Mesendoderm (in vitro differentiated cells): ENCODE measurements around the gene TFG.
A peak's percentile ranks its signal among the peaks of the same experiment; 100 is the strongest.

ENCODE experiments used
- DNase-seq: peaks from one replicate; pipeline ENCODE4 v3.0.0; 2013
- H2AK5ac ChIP-seq: 2 replicates; pipeline ENCODE4 v1.6.1; 2013; ENCODE audit warnings: low read length, inconsistent platforms
- H2BK120ac ChIP-seq: 2 replicates; pipeline ENCODE4 v1.6.1; 2013; ENCODE audit warnings: low read depth, mild to moderate bottlenecking, low read length, moderate library complexity, mixed read lengths
- H2BK15ac ChIP-seq: replicated peaks from 2 replicates; pipeline ENCODE4 v1.6.1; 2013; ENCODE audit warnings: low read depth, mild to moderate bottlenecking, moderate library complexity
- H2BK5ac ChIP-seq: 2 replicates; pipeline ENCODE4 v1.6.1; 2013; ENCODE audit warnings: low read length, inconsistent platforms
- H3K18ac ChIP-seq: 2 replicates; pipeline ENCODE4 v1.6.1; 2013; ENCODE audit warnings: mild to moderate bottlenecking, low read length, mixed read lengths
- H3K23ac ChIP-seq: one replicate; pipeline ENCODE4 v1.6.1; 2013; ENCODE audit warnings: low read length
- H3K27ac ChIP-seq: 2 replicates; pipeline ENCODE4 v1.5.1; 2013; ENCODE audit warnings: low read depth, mild to moderate bottlenecking, inconsistent platforms, low read length, moderate library complexity
- H3K27me3 ChIP-seq: 2 replicates; pipeline ENCODE4 v1.6.1; 2013; ENCODE audit warnings: low read length, control low read depth, mild to moderate bottlenecking, inconsistent platforms; ENCODE audit not compliant: insufficient read depth, poor library complexity
- H3K36me3 ChIP-seq: 2 replicates; pipeline ENCODE4 v1.6.1; 2013; ENCODE audit warnings: low read length, inconsistent platforms; ENCODE audit not compliant: control insufficient read depth, insufficient read depth
- H3K4ac ChIP-seq: one replicate; pipeline ENCODE4 v1.6.1; 2013; ENCODE audit warnings: low read depth, mild to moderate bottlenecking, low read length, moderate library complexity
- H3K4me1 ChIP-seq: 2 replicates; pipeline ENCODE4 v1.6.1; 2013; ENCODE audit warnings: low read depth, low read length, inconsistent platforms; ENCODE audit not compliant: control insufficient read depth
- H3K4me2 ChIP-seq: 2 replicates; pipeline ENCODE4 v1.6.1; 2013; ENCODE audit warnings: low read length
- H3K4me3 ChIP-seq: 2 replicates; pipeline ENCODE4 v1.5.1; 2013; ENCODE audit warnings: mild to moderate bottlenecking, low read length
- H3K56ac ChIP-seq: one replicate; pipeline ENCODE4 v1.6.1; 2013; ENCODE audit warnings: low read length
- H3K79me1 ChIP-seq: 2 replicates; pipeline ENCODE4 v1.6.1; 2013; ENCODE audit warnings: low read length, inconsistent platforms
- H3K79me2 ChIP-seq: 2 replicates; pipeline ENCODE4 v1.6.1; 2013; ENCODE audit warnings: mild to moderate bottlenecking, low read length; ENCODE audit not compliant: control insufficient read depth, insufficient read depth
- H3K9ac ChIP-seq: 2 replicates; pipeline ENCODE4 v1.6.1; 2013; ENCODE audit warnings: low read length, inconsistent platforms
- H4K5ac ChIP-seq: one replicate; pipeline ENCODE4 v1.6.1; 2013; ENCODE audit warnings: low read length
- H4K8ac ChIP-seq: one replicate; pipeline ENCODE4 v1.6.1; 2013; ENCODE audit warnings: low read depth, mild to moderate bottlenecking, control low read depth, low read length, moderate library complexity
- WGBS: extraction: QIAGEN DNeasy Blood & Tissue Kit; methylation state at CpG from one replicate; pipeline ENCODE4 v1.1.7; 2013; ENCODE audit warnings: low lambda C conversion rate, missing lambda C conversion rate; ENCODE audit not compliant: insufficient coverage; ENCODE audit errors: extremely low coverage; 5-methylcytosine and 5-hydroxymethylcytosine counted together

Gene TFG

GRCh38 chr3:100693225-100693624, 16.1 kb upstream of the TFG start:
- no peaks in the 10 kb centered on the region for H3K79me1 ChIP-seq
- H3K27ac ChIP-seq: no peak overlapping the region
- H3K4me2 ChIP-seq: no peak overlapping the region
- H3K4me3 ChIP-seq: no peak overlapping the region
- no peak overlapping the region for H3K56ac ChIP-seq
- H2BK120ac ChIP-seq: no peak overlapping the region
- no peak overlapping the region for H3K4ac ChIP-seq
- no peak overlapping the region for H4K8ac ChIP-seq
- no peak overlapping the region for H2BK15ac ChIP-seq
- H3K36me3 ChIP-seq: no peaks in the 10 kb centered on the region
- H2AK5ac ChIP-seq: no peak overlapping the region
- H3K18ac ChIP-seq: no peak overlapping the region
- no peaks in the 10 kb centered on the region for H3K27me3 ChIP-seq
- no peak overlapping the region for H2BK5ac ChIP-seq
- DNase-seq: no peak
- no peak overlapping the region for H3K9ac ChIP-seq
- H3K4me1 ChIP-seq: no peaks in the 10 kb centered on the region
- H3K79me2 ChIP-seq: no peaks in the 10 kb centered on the region
- H3K23ac ChIP-seq: no peak overlapping the region
- no peak overlapping the region for H4K5ac ChIP-seq

GRCh38 chr3:100695696-100696095, 13.6 kb upstream of the TFG start:
- no peak overlapping the region for H2BK120ac ChIP-seq
- H3K23ac ChIP-seq: no peak overlapping the region
- H2BK15ac ChIP-seq: no peak overlapping the region
- no peak overlapping the region for H4K5ac ChIP-seq
- WGBS: no CpG with 5 or more reads among the region's 2 CpGs
- H3K4ac ChIP-seq: no peak overlapping the region
- no peak overlapping the region for H3K9ac ChIP-seq
- H3K36me3 ChIP-seq: no peaks in the 10 kb centered on the region
- no peak overlapping the region for H3K18ac ChIP-seq
- no peak overlapping the region for H2BK5ac ChIP-seq
- H3K4me3 ChIP-seq: no peak overlapping the region
- DNase-seq: no peak
- H3K27ac ChIP-seq: no peak overlapping the region
- no peak overlapping the region for H2AK5ac ChIP-seq
- no peak overlapping the region for H4K8ac ChIP-seq
- H3K4me2 ChIP-seq: no peak overlapping the region
- H3K4me1 ChIP-seq: no peaks in the 10 kb centered on the region
- no peaks in the 10 kb centered on the region for H3K79me1 ChIP-seq
- H3K27me3 ChIP-seq: no peaks in the 10 kb centered on the region
- no peak overlapping the region for H3K56ac ChIP-seq
- no peaks in the 10 kb centered on the region for H3K79me2 ChIP-seq

- Histone ChIP-seq H3K4me3 (no peak overlapping the region), H3K56ac (no peak overlapping the region), H3K4me1 (no peaks in the 10 kb centered on the region), H4K5ac (no peak overlapping the region), H3K27me3 (no peaks in the 10 kb centered on the region), H2AK5ac (no peak overlapping the region), H3K79me2 (no peaks in the 10 kb centered on the region), H3K79me1 (no peaks in the 10 kb centered on the region), H3K18ac (no peak overlapping the region), H4K8ac (no peak overlapping the region), H3K27ac (no peak overlapping the region), H2BK120ac (no peak overlapping the region), H3K4me2 (no peak overlapping the region), H2BK5ac (no peak overlapping the region), H3K23ac (no peak overlapping the region), H3K4ac (no peak overlapping the region), H3K36me3 (no peaks in the 10 kb centered on the region), H3K9ac (no peak overlapping the region), H2BK15ac (no peak overlapping the region)
- no peak for DNase-seq
- no CpG with 5 or more reads among the region's 3 CpGs for WGBS
These were observed 13.1 kb upstream of the TFG start for GRCh38 chr3:100696161-100696560.

GRCh38 chr3:100697172-100697571, 12.1 kb upstream of the TFG start:
- no peak overlapping the region for H3K4ac ChIP-seq
- H2BK15ac ChIP-seq: no peak overlapping the region
- no peak overlapping the region for H2BK5ac ChIP-seq
- no peaks in the 10 kb centered on the region for H3K4me1 ChIP-seq
- WGBS: no CpG with 5 or more reads among the region's 7 CpGs
- H3K79me1 ChIP-seq: no peaks in the 10 kb centered on the region
- no peak overlapping the region for H3K4me3 ChIP-seq
- H3K36me3 ChIP-seq: no peaks in the 10 kb centered on the region
- no peaks in the 10 kb centered on the region for H3K27me3 ChIP-seq
- no peak overlapping the region for H2BK120ac ChIP-seq
- H2AK5ac ChIP-seq: no peak overlapping the region
- no peak overlapping the region for H3K56ac ChIP-seq
- no peak overlapping the region for H3K9ac ChIP-seq
- H3K23ac ChIP-seq: no peak overlapping the region
- H4K8ac ChIP-seq: no peak overlapping the region
- H3K4me2 ChIP-seq: no peak overlapping the region
- H3K27ac ChIP-seq: no peak overlapping the region
- peak; percentile 19 for DNase-seq
- no peak overlapping the region for H4K5ac ChIP-seq
- no peaks in the 10 kb centered on the region for H3K79me2 ChIP-seq
- no peak overlapping the region for H3K18ac ChIP-seq

GRCh38 chr3:100697723-100698285, 11.5 kb upstream of the TFG start:
- no peak overlapping the region for H3K23ac ChIP-seq

GRCh38 chr3:100698736-100699135, 10.6 kb upstream of the TFG start:
- no peak overlapping the region for H2BK15ac ChIP-seq
- DNase-seq: peak; percentile 52
- H3K36me3 ChIP-seq: no peaks in the 10 kb centered on the region
- no peak overlapping the region for H2BK120ac ChIP-seq
- no peak overlapping the region for H3K4ac ChIP-seq
- no peaks in the 10 kb centered on the region for H3K4me1 ChIP-seq
- H3K4me3 ChIP-seq: no peak overlapping the region
- H3K9ac ChIP-seq: no peak overlapping the region
- H3K79me2 ChIP-seq: no peaks in the 10 kb centered on the region
- no peaks in the 10 kb centered on the region for H3K27me3 ChIP-seq
- no peak overlapping the region for H3K4me2 ChIP-seq
- no peak overlapping the region for H4K8ac ChIP-seq
- H4K5ac ChIP-seq: no peak overlapping the region
- H2BK5ac ChIP-seq: no peak overlapping the region
- no CpG with 5 or more reads among the region's 3 CpGs for WGBS
- H3K18ac ChIP-seq: no peak overlapping the region
- H3K56ac ChIP-seq: no peak overlapping the region
- H3K27ac ChIP-seq: peak overlapping the region; percentile 58
- no peak overlapping the region for H3K23ac ChIP-seq
- H3K79me1 ChIP-seq: no peaks in the 10 kb centered on the region
- H2AK5ac ChIP-seq: no peak overlapping the region

More at GRCh38 chr3:100697723-100698285, 11.5 kb upstream of the TFG start:
- H3K18ac ChIP-seq: no peak overlapping the region
- peak overlapping the region; percentile 2 for H2BK5ac ChIP-seq
- H2BK15ac ChIP-seq: no peak overlapping the region
- H3K79me1 ChIP-seq: no peaks in the 10 kb centered on the region
- H3K36me3 ChIP-seq: no peaks in the 10 kb centered on the region
- no peaks in the 10 kb centered on the region for H3K27me3 ChIP-seq
- no peak overlapping the region for H2AK5ac ChIP-seq
- no peak overlapping the region for H3K4ac ChIP-seq
- no peak overlapping the region for H3K4me2 ChIP-seq
- H4K8ac ChIP-seq: no peak overlapping the region
- H2BK120ac ChIP-seq: no peak overlapping the region
- no peak for DNase-seq
- H3K4me3 ChIP-seq: no peak overlapping the region
- WGBS: no CpG with 5 or more reads among the region's 5 CpGs
- no peak overlapping the region for H4K5ac ChIP-seq
- H3K9ac ChIP-seq: no peak overlapping the region
- H3K79me2 ChIP-seq: no peaks in the 10 kb centered on the region
- H3K56ac ChIP-seq: peak overlapping the region; percentile 53
- H3K27ac ChIP-seq: peak overlapping the region; percentile 1
- no peaks in the 10 kb centered on the region for H3K4me1 ChIP-seq
